AG20443 (cell line): ENCODE measurements around the gene SEC16A.

Experiments used
- DNase-seq: peaks from one replicate; pipeline ENCODE4 v3.0.0; 2012; ENCODE audit warnings: low spot score, mixed read lengths

Gene SEC16A

GRCh38 chr9:136504512-136505348, 21.9 kb upstream of the SEC16A start:
- no peak for DNase-seq

DNA sequence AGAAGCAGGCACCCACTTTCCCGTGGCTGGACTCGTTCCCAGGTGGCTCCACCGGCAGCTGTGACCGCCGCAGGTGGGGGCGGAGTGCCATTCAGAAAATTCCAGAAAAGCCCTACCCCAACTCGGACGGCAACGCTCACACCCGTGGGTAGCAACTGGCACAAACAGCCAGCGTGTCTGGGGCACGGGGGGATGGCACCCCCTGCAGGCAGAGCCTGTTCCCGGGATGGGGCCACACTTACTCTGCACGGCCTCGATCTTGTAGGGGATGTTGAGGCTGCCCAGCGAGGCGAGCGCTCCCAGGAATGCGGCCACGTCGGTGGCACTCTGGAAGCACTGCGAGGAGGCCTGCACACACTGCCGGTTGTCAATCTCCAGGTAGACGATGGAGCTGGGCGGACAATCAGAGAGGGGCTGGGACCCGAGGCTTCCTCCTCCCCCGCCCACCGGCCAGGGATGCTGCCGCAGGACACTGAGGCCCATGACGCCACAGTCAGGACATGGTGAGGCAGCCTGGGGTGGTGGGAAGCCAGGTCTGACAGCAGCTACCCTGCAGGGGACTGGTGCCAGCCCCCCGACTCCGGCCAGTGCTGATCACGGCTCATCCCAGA, 20.2 kb upstream of the SEC16A start:
- no peak for DNase-seq

GRCh38 chr9:136502196-136502595, 19.4 kb upstream of the SEC16A start:
- no peak for DNase-seq

- no peak for DNase-seq
Observed at GRCh38 chr9:136501686-136502085, 18.8 kb upstream of the SEC16A start.

- DNase-seq, result no peak
Observed at GRCh38 chr9:136499935-136500910, 17.4 kb upstream of the SEC16A start.

DNA sequence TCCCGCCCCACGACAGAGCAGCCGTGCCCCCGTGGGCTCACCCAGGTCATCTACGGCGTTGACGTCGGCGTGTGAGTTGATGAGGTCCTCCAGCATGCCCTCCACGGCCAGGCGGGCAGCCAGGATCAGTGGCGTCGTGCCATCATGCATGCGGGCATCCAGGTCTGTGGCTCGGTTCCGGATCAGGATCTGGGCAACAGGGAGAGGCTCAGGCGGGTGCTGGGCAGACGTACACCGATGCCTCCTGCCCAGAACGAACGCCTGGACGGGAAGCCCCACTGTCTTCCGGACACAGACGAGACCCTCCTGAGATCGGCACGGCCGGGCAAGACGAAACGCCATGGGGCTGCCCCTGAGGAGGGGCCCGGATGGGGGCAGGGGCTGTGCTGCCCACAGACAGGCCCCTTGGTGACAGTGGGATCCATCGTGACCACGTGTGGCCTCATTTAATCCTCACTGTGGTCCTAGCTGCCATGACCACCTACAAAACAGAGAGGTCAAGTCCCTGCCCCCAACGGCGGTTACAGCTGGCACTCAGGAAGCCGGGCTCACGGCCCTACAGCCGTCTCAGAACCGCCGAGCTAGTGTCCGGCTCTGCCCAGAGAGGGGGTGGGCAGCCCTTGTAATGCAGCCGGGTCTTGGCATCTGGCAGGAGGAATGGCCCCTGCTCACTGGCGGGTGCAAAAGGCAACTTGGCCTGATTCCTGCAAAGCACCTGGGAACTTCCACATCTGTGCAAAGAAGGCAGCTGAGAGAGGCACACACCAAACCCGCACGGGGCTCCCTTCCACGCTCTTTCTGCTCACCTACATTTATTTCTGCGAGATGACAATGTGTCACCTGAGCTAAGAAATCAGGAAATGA, 16.5 kb upstream of the SEC16A start:
- DNase-seq, result no peak

DNA sequence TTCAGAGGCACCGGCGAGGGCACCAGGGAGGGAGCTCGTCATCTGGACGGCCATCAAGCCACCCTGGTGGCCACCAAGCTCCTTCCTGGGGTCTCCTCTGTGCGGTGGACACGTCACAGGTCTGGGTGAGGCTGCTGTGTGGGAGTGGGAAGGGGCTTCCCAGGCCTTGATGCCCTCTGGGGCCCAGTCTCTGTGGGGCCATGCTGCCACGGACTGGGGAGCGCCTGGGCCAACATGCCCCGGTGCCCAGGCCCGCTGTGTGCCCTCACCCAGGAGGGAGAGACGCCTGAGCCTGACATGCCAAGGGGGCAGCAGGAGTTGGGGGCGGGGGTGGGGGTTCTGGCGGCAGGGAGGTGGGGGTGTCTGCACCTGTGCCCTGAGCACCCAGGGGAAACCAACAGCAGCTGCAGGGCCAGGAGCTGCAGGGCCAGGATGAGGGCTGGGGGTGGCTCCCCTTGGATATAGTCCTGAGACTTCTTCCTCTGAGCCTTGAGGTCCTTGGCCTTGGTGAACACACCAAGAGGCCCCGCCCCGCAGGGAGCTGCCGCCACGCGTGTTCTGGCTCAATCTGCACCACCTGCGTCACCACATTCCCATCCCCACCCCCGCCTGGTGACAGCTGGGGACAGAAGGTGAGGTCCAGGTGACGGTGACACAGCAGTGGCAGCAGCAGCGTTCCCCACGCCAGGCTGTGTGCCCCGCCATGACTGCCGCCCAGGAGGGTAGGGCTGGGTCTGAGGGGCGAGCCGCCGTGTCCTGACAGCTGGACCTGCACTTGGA, 15.3 kb upstream of the SEC16A start:
- no peak for DNase-seq

DNA sequence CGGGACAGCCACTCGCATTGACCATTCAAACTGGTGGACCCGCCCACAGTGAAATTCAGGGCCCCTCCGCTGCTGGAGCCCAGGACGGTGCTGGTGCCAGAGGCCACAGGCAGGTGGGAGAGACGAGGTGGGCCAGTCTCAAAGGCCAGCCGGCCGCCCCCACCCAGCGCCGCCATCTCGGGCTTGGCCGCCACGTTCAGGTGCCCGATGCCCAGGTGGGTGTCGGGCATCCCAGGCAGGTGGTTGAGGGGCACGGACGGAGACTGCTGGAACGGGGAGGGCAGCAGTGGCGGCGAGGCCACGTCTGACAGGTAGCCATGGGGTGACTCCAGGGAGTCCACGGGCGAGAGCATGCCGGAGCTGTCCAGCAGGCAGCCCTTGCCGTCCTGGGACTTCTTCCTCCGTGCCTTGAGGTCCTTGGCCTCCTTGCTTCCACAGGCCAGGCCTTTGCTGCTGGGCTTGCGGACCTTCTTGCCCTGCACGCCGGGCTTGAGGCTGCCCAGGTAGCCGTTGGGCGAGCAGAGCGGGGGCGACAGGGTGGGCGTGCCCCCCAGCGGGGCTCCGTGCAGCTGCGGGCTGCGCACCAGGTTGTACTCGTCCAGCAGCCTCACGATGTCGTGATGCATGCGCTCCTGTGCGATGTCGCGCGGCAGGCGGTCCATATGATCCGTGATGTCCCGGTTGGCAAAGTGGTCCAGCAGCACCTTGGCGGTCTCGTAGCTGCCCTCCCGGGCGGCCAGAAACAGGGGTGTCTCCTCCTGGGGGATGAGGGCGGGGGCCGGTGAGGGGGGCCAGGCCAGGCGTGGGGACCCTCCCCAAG, 14.2 kb upstream of the SEC16A start:
- no peak for DNase-seq

- no peak for DNase-seq
Observed at GRCh38 chr9:136496181-136496580, 13.3 kb upstream of the SEC16A start.

DNA sequence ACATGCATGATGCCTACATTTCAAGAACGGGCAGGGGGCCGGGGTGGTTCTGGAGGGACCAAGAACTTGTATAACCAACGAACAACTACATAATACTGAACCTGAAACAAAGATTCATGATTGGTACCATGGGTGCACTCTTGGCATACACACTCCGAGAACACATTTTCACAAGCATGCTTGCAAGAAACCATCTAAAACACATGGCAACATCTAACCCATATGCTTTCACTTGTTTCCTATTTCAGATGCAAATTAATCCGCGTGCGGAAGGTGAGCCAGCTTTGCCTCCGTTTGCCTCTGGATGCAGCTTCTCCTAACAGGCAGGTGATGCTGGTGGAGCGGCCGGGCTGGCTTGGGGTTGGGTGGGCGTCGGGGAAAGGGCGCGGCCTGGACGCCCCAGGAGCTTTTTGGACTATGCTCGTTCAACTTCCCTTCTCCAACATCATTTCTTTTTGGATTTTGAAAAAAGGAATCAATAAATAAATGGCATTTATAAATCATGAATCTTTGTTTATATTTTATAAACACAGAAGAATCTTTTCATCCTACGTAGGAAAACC, 12.5 kb upstream of the SEC16A start:
- no peak for DNase-seq

GRCh38 chr9:136494531-136495215, 11.8 kb upstream of the SEC16A start:
- no peak for DNase-seq

DNA sequence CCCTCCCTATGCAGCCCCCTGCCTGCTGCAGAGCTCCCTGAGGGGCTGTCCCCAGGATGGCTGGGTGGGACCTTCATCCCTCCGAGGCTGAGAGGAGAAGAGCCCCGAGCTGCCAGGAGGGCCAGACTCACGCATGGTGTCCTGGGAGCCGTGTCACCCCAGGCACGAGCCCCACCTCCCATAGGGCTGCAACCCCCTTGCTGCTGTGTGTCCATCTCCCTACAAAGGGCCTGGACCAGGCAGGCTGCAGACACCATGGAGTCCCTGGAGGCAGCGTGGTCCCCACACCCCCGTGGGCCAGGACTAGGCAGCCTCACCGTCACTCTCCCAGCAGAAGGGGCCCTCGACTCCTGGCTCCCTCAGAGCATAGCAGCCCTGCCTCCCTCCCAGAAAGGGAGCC, 11.2 kb upstream of the SEC16A start:
- DNase-seq, result no peak

DNA sequence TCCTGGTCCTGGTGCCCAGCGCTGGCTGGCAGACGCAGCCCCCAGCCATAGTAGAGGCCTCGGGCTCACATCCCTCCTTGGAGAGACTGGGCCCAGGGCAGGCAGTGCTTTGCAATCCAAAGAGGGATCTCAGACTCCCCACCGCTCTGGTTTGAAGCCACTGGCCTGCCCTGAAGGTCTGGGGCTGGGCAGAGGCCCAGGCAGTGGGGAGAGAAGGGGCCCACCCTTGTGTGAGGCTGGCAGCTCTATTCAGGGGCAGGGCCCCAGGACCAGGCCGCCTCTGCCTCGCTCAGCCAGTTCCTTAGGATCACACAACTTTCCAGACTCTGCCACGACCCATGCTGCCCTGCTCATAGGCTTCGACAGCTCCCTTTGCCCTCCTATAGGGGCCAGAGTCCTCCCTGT, 10.7 kb upstream of the SEC16A start:
- no peak for DNase-seq

- no peak for DNase-seq
Observed at GRCh38 chr9:136492978-136493522, 10.2 kb upstream of the SEC16A start.

- no peak for DNase-seq
Observed at GRCh38 chr9:136489731-136490130, 6.9 kb upstream of the SEC16A start.

GRCh38 chr9:136488247-136489214, 5.7 kb upstream of the SEC16A start:
- DNase-seq, result peak; percentile 74

DNA sequence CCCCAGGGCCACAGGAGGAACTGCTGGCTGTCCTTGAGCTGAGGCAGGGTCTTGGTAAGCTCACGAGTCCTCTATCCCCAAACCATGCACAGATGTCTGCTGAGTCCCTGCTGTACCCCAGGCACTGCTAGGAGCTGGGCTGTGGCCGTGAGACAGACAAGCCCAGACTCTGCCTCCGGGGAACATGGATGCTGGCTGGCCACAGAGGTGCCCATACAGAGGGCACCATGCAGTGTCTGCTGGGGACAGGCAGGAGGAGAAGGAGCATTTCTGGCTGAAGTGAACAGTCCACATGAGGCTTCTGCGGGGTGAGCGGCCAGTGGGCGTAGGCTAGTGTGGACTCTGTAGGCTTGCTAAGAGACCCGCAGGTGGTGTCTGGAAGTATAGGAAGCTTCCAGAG, 4.8 kb upstream of the SEC16A start:
- DNase-seq, result no peak
